Suppressor macrophage treated with lipopolysaccharide for 1 hour (primary cell): ENCODE data around the gene DDB1.
"Not testable (repeated sequence)": the region's sequence is repeated elsewhere in the genome, so short reads cannot be mapped to it uniquely, and the experiment has no call there.

Experiments
- DNase-seq, 3 donors: peaks; one replicate each; pipeline ENCODE4 v3.0.0-alpha.2; 2020 to 2022

The DDB1 gene

DNA sequence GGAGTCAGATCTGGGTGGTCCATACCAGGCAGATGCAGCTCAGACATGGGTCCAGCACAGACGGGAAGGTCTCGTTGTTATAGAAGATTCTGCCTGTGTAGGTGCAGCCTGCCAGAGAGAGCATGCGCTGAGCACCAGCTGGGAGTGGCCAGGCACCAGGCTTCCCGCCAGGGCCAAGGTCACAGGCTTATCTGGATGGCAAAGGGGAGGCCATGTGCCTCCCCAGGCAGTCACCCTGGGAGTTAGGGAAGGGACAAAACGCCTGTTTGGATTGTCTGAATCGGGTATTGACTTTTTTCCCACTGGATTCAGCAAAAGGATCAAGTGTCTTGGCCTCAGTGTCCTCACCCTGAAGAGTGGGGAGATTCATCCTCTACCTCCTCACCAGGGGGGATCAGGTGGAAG is 65.5 kb downstream of the DDB1 start:
- DNase-seq, result no peak

- no peak for DNase-seq
Observed at GRCh38 chr11:61266602-61267001, 66.3 kb downstream of the DDB1 start.

DNA sequence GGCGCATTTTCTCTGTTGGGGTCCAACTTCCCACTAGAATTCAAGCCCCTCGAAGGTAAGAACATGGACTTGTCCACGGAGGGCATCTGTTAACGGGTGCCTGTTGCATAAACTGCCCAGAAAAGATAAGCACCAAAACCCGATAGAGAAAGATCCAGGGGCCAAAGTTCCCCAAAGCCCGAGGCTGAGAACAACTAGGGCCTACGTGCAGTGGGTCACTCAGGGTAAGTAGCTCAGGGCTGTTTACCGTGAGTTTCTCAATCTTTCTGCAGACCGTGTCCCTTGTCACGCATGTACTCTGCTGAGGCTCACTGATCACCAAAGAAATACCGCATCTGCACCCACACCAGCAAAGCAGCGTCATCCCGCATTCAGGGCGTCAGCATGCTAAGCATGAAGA is 67.5 kb downstream of the DDB1 start:
- no peak for DNase-seq

GRCh38 chr11:61264795-61265194 is 68.1 kb downstream of the DDB1 start:
- no peak for DNase-seq

GRCh38 chr11:61264371-61264770 is 68.5 kb downstream of the DDB1 start:
- no peak for DNase-seq

DNA sequence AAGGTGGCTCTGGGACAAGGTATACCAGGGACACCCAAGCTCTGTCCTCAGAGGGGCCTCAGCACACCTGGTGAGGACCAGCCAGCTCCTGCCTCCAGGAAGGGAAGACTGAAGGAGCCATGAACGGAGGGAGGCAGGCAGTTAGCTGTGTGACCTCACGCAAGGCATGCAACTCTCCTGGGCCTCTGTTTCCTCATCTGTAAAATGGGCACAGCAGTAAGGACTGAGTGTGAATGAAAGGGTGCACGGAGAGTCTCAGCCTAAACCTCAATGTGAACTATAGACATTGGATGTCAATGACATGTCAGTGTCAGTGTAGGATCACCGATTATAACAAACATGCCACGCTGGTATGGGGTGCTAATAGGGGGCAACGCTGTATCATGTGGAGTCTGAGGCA is 73.5 kb downstream of the DDB1 start:
- DNase-seq, result no peak

DNA sequence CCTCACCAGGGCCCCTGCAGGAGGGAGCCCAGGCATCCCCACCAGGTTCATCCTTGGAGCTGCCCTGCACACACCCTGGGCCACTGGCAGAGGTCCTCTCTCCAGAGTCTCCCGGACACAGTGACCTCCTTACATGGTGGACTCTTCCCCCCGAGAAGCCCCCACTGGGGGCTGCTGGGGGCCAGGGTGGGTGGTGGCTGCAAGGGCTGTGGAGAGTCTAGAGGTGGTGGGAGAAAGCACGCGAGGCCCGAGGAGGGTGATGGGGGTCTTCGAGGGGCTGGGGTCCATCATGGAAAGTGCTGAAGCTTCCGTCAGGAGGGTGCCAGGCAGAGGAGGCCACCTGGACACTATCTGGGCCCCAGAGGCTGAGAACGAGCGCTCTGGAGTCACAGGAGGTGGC is 74.4 kb downstream of the DDB1 start:
- no peak for DNase-seq

GRCh38 chr11:61256710-61257482 is 76.0 kb downstream of the DDB1 start:
- DNase-seq, result peak; percentile 76 to 77 (median 77)

DNA sequence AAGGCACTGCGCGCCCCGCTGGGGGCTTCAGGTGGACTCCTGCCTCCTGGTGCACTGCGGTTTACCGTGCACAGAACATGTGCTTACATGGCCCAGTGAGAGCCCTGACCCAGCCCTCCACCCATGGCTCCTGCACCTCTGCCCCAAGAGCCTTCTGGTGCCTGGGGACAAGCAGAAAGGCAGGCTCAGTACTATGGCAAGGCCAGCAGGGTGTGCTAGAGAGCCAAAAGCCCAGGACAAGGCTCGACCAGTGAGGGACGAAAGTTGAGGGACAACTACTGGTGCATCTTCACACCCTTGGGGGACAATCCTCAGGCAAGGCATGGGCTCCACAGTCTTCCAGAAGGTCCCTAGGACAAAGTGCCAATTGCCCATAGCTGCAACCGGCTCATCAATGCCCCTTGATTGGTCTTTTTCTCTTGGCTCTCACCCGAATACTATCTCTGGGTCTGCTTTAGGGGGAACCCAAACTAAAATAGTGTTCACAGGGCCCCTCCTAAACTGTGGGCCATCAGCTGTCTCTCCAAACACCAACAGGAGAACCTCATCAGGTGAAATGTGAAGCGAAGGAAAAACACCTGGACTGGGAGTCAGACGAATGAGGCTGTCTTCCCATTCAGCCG is 78.4 kb downstream of the DDB1 start:
- DNase-seq, result peak; percentile 74 to 86 (median 85)

GRCh38 chr11:61252332-61252731 is 80.6 kb downstream of the DDB1 start:
- DNase-seq, result not testable (repeated sequence)

DNA sequence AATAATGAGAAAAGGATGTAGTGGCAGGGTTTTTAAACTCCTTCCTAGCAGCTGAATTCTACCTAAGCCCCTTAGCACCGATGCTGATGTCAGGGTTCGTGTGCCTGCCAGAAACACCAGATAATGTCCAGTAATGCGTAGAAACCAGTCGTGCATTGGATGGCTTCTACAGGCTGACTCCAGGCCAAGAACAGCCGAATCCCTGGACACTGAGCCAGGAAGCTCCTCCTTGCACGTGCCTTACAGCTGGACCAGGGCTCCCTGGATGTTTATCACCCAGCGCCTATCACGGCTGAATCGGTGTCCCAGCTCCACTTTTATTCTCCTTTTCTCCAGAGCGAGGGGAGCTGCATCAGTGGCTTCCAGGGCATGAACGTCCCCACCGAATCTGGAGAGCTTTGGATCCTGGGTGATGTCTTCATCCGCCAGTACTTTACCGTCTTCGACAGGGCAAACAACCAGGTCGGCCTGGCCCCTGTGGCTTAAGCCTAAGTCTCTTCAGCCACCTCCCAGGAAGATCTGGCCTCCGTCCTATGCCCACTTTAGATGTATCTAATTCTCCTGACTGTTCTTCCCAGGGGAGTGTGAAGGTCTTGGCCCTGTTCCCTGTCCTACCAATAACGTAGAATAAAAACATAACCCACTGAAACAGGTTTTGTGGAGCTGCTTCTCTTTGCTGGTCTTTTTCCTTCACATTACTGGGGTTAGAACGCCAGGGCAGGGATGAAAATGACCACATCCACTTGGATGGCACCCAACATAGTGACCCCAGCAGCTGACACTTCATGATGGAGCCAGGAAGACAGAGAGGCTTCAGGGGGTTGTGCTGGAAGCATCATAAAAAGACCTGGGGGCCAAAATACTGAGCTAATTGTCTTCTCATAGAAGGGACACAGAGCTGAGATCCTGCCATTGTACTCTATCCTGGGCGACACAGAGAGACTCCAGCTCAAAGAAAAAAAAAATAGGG is 81.8 kb downstream of the DDB1 start:
- DNase-seq, result not testable (repeated sequence)
